Right lobe of liver (tissue), 6 donors: ENCODE measurements around the gene TAF5L. TPM values are rescaled to one million over a fixed set of nuclear protein-coding genes. Genes with fewer than 3 reads are reported as not detected.

ENCODE experiments used
- ATAC-seq, 4 donors: fragments of 200-7000 bp; cut with Tn5 transposase; one replicate each; pipeline ENCODE4 v1.9.1; 2020; ENCODE audit warnings: mild to moderate bottlenecking in 4 of 4, moderate library complexity in 4 of 4
- DNase-seq, 3 donors: peaks; one replicate each; pipeline ENCODE4 v3.0.0-alpha.2; 2020
- H3K27ac ChIP-seq, 3 donors: fragments of 200-600 bp; one replicate each; pipeline ENCODE4 v1.8.0; 2022
- H3K27me3 ChIP-seq, 2 donors: fragments of 200-600 bp; one replicate each; pipeline ENCODE4 v1.8.0; 2022
- H3K36me3 ChIP-seq, 4 donors: fragments of 200-600 bp; sonication (generic) in 1 of 4; one replicate each; pipeline versions ENCODE4 v1.5.1 to v1.8.0; 2017 to 2022; ENCODE audit warnings: control low read depth in 1 of 4
- H3K4me1 ChIP-seq, 4 donors: fragments of 200-600 bp; sonication (generic) in 1 of 4; one replicate each; pipeline versions ENCODE4 v1.5.1 to v1.8.0; 2017 to 2022; ENCODE audit warnings: control low read depth in 1 of 4
- H3K4me3 ChIP-seq, 3 donors: fragments of 200-600 bp; one replicate each; pipeline ENCODE4 v1.8.0; 2022
- H3K9me3 ChIP-seq, 4 donors: fragments of 200-600 bp; sonication (generic) in 1 of 4; one replicate each; pipeline versions ENCODE4 v1.5.1 to v1.8.0; 2017 to 2022; ENCODE audit warnings: control low read depth in 1 of 4
- POLR2A ChIP-seq: fragments of 450-650 bp; IDR thresholded peaks from one replicate; pipeline ENCODE4 v1.6.1; 2017; ENCODE audit warnings: antibody characterized with exemption, mild to moderate bottlenecking
- WGBS: methylation state at CpG from one replicate; pipeline ENCODE4 v1.1.6; 2018; ENCODE audit warnings: low coverage, low lambda C conversion rate; ENCODE audit not compliant: insufficient coverage; ENCODE audit errors: missing lambda C conversion rate; 5-methylcytosine and 5-hydroxymethylcytosine counted together
- intact Hi-C, 2 donors: fragments of 100-400 bp; cut with DNase I; formaldehyde crosslinking; loops; one replicate each; pipeline versions ENCODE4 v1.11.2 to v1.14.1; 2022
- total RNA-seq, 6 experiments: library from RNA; depleted of rRNA in 2 of 6; stranded (reverse); fragments of >200 nt in 2 of 6; fragmentation: NEBNext Ultra II Directional in 3 of 6; extraction: Animal tissue kit (Norgen Biotek cat#: 25700) in 3 of 6; gene quantifications; one replicate each; pipeline versions ENCODE4 v1.1.0 to v1.2.4, GENCODE V29; 2016 to 2023
- TF ChIP-seq, protein P1 (sequence below), 4 donors: fragments of 200-600 bp in 3 of 4; fragments of 450-650 bp in 1 of 4; IDR thresholded peaks; one replicate each; pipeline versions ENCODE4 v1.5.1 to v1.8.0; 2016 to 2022; ENCODE audit warnings: antibody characterized with exemption in 4 of 4, mild to moderate bottlenecking in 2 of 4
- donor health status: DM: no; HTN: yes; CAD: no.
- donor health status: DM: no; HTN: no; CAD: no.
- donor health status: DM: no; HTN: no; CAD: no.
- donor health status: DM: no; HTN: yes; CAD: no.
- donor health status: DM: no; HTN: yes; CAD: no.

Gene TAF5L
- total RNA-seq, 6 experiments from 2014 or later, result 7.6 to 14.0 (median 9.9) TPM

DNA sequence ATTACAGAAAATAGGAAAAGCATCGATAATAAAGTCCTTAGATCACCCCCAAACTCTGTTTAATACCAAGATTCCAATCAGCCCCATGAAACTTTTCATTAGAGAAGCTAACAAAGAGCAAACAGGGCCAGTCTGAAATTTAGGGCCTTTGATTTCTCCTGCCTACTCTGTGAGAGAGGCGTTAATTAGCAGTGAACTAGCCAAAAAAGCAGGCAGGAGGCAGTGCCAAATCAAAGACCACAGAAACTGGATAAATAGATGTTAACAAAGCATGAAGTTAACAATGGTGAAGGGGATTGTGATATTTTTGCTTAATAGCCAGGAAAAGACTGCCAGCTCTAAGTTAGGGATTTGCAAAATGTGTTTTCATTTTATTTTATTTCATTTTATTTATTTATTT lies 11.2 kb downstream of the TAF5L start:
- Histone ChIP-seq H3K4me1 (no peaks in the 10 kb centered on the region), H3K4me3 (no peak overlapping the region), H3K9me3 (no peaks in the 10 kb centered on the region), H3K27me3 (no peaks in the 10 kb centered on the region), H3K27ac (no peak overlapping the region), H3K36me3 (peaks cover 0 to 40% (median 16%) of the 10 kb centered on the region in 4 donors)
- intact Hi-C loops, result no loop called here
- no peak for ATAC-seq
- no peak for DNase-seq
- no peak for TF ChIP-seq POLR2A
- TF ChIP-seq, protein P1, sequence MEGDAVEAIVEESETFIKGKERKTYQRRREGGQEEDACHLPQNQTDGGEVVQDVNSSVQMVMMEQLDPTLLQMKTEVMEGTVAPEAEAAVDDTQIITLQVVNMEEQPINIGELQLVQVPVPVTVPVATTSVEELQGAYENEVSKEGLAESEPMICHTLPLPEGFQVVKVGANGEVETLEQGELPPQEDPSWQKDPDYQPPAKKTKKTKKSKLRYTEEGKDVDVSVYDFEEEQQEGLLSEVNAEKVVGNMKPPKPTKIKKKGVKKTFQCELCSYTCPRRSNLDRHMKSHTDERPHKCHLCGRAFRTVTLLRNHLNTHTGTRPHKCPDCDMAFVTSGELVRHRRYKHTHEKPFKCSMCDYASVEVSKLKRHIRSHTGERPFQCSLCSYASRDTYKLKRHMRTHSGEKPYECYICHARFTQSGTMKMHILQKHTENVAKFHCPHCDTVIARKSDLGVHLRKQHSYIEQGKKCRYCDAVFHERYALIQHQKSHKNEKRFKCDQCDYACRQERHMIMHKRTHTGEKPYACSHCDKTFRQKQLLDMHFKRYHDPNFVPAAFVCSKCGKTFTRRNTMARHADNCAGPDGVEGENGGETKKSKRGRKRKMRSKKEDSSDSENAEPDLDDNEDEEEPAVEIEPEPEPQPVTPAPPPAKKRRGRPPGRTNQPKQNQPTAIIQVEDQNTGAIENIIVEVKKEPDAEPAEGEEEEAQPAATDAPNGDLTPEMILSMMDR (IDR thresholded peaks at IDR 0.05), result no peak
- 95% methylated on average over 2 of the region's 2 CpGs for WGBS

DNA sequence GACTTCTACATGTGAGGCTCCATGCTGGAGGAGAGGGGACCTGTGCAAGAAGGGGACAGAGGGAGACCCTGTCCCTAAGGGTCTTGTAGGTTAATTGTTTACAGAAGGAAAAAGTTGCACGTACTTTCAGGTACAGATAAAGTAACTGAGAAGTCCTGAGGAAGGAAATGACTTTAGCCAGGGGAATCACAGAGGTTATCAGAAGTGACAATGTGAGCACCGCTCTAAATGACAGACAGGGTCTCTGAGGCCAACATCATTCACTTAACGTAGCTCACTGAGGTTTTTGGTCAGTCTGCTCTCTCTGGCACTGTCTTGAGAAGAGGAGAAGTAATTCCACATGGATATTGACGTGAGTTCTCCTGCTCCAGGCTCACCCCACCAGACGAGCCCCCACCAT lies 12.0 kb downstream of the TAF5L start:
- H3K9me3 ChIP-seq, result no peaks in the 10 kb centered on the region
- H3K4me3 ChIP-seq, result no peak overlapping the region
- 88% methylated on average over 2 of the region's 5 CpGs for WGBS
- H3K4me1 ChIP-seq, result no peaks in the 10 kb centered on the region
- no peak overlapping the region for H3K27ac ChIP-seq
- ATAC-seq, result no peak
- intact Hi-C loops, result no loop called here
- no peak for DNase-seq
- H3K27me3 ChIP-seq, result no peaks in the 10 kb centered on the region
- TF ChIP-seq POLR2A, result no peak
- TF ChIP-seq, protein P1 (IDR thresholded peaks at IDR 0.05), result no peak
- peaks cover 0 to 47% (median 21%) of the 10 kb centered on the region in 4 donors for H3K36me3 ChIP-seq

DNA sequence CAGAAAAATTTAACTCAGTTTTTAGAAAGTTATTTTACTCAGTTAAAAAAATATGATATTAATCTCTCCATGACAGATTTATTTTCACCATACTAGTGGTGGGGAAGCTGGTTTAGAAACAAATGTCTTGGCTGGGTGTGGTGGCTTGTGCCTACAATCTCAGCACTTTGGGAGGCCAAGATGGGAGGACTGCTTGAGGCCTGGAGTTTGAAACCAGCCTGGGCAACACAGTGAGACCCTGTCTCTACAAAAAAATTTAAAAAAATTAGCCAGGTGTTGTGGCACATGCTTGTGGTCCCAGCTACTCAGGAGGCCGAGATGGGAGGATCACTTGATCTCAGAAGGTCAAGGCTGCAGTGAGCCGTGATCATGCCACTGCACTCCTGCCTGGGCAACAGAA lies 17.3 kb downstream of the TAF5L start:
- no peak for ATAC-seq
- H3K4me1 ChIP-seq, result no peaks in the 10 kb centered on the region
- H3K4me3 ChIP-seq, result no peak overlapping the region
- no peaks in the 10 kb centered on the region for H3K9me3 ChIP-seq
- no peak for DNase-seq
- H3K36me3 ChIP-seq, result peaks cover 0 to 72% (median 24%) of the 10 kb centered on the region in 4 donors
- no peak for TF ChIP-seq POLR2A
- TF ChIP-seq, protein P1 (IDR thresholded peaks at IDR 0.05), result no peak
- intact Hi-C loops, result no loop called here
- no peak overlapping the region for H3K27ac ChIP-seq
- H3K27me3 ChIP-seq, result no peaks in the 10 kb centered on the region
- 100% methylated on average over 2 of the region's 2 CpGs for WGBS

DNA sequence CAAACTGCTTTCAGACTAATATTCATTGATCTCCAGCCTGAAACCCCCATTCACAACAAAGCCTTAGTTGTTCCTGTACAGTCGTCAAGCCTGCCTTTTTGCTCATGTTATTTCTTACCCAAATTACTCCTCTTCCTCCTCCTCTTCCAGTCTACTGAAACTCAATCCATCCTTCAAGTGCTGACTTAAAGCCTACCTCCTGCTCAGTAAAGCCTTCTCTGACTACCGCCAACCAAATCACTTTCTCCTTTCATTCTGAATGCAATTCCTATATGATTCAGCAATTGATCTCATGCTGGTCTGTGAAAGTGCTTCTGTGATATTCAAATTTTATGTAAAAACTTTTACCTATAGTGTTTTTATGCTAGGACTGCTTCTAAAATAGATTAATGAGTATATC lies 18.6 kb downstream of the TAF5L start:
- H3K9me3 ChIP-seq, result no peaks in the 10 kb centered on the region
- ATAC-seq, result no peak
- intact Hi-C loops, result no loop called here
- TF ChIP-seq, protein P1 (IDR thresholded peaks at IDR 0.05), result no peak
- TF ChIP-seq POLR2A, result no peak
- H3K27ac ChIP-seq, result no peak overlapping the region
- 90% methylated on average over 2 of the region's 2 CpGs for WGBS
- DNase-seq, result no peak
- no peak overlapping the region for H3K4me3 ChIP-seq
- H3K27me3 ChIP-seq, result no peaks in the 10 kb centered on the region
- H3K36me3 ChIP-seq, result peaks cover 0 to 63% (median 22%) of the 10 kb centered on the region in 4 donors
- H3K4me1 ChIP-seq, result no peaks in the 10 kb centered on the region
